ENCODE data around the gene MYLK.

- no peak for TF ChIP-seq CTCF (IDR thresholded peaks at IDR 0.05; ENCODE audit: insufficient read depth, low read depth, low read length)
- no peak for TF ChIP-seq EZH2 (IDR thresholded peaks at IDR 0.05; ENCODE audit: insufficient read depth, low read length)
Observed at GRCh38 chr3:123698813-123699212, 185.3 kb downstream of the MYLK start.

Measured in astrocyte (in vitro differentiated cells and primary cell).